NT2/D1 (cell line): ENCODE results near the gene PMVK.

Experiments used
- YY1 ChIP-seq: IDR thresholded peaks from 2 replicates; pipeline ENCODE4 v1.6.1; 2011; ENCODE audit not compliant: insufficient read length, insufficient read depth
- ZNF274 ChIP-seq: IDR thresholded peaks from 2 replicates; pipeline ENCODE4 v1.6.1; 2011; ENCODE audit warnings: mild to moderate bottlenecking, low read depth, low read length

GRCh38 chr1:154953611-154954038 lies 17.1 kb upstream of the PMVK start:
- TF ChIP-seq YY1, result no peak
- TF ChIP-seq ZNF274, result no peak
